A549 (cell line): ENCODE measurements around the gene CTDSPL. TPM values are rescaled to one million over a fixed set of nuclear protein-coding genes. Genes with fewer than 3 reads are reported as not detected.

Experiments
- ATAC-seq, 2 experiments: fragments of 200-7000 bp in 1 of 2; fragments of >200 bp in 1 of 2; cut with Nextera tagmentation in 1 of 2; cut with Tn5 transposase in 1 of 2; 3 replicates each; pipeline versions ENCODE4 v1.8.0 to v1.9.1; 2018 to 2020; ENCODE audit warnings: mild to moderate bottlenecking in 1 of 2, moderate library complexity in 1 of 2
- CTCF ChIA-PET: fragments of 300-600 bp; sonication (Branson Sonifier 250); formaldehyde crosslinking; extraction: SDS; loops from one replicate; lab custom pipeline; 2021; ENCODE audit warnings: antibody characterized with exemption, inconsistent platforms; lab: Yijun Ruan, JAX
- POLR2A ChIA-PET: fragments of 350-600 bp; formaldehyde crosslinking; extraction: SDS; loops from one replicate; lab custom pipeline; 2021; ENCODE audit warnings: antibody characterized with exemption, inconsistent platforms; lab: Yijun Ruan, JAX
- DNase-seq, 2 experiments: peaks; one replicate each; pipeline versions ENCODE4 v3.0.0 to v3.0.0-alpha.2; 2011 to 2016; ENCODE audit warnings: low read depth in 1 of 2, low spot score in 1 of 2
- FAIRE-seq: peaks from 2 replicates; lab custom pipeline; 2011; peaks lifted over from hg19 to GRCh38; lab: Jason Lieb, UNC
- H3K27ac ChIP-seq, 2 experiments: fragments of >200 bp; sonication (Bioruptor Twin); formaldehyde crosslinking; 3 replicates each; pipeline ENCODE4 v1.5.1; 2016 to 2017
- H3K4me1 ChIP-seq: fragments of >200 bp; sonication (Bioruptor Twin); formaldehyde crosslinking; 3 replicates; pipeline ENCODE4 v1.6.1; 2016
- H3K4me2 ChIP-seq: fragments of >200 bp; sonication (Bioruptor Twin); formaldehyde crosslinking; 3 replicates; pipeline ENCODE4 v1.6.1; 2016
- H3K4me3 ChIP-seq: fragments of >200 bp; sonication (Bioruptor Twin); formaldehyde crosslinking; 3 replicates; pipeline ENCODE4 v1.5.1; 2016
- H3K9me3 ChIP-seq: fragments of >200 bp; sonication (Bioruptor Twin); formaldehyde crosslinking; 3 replicates; pipeline ENCODE4 v1.6.1; 2016
- BHLHE40 ChIP-seq: IDR thresholded peaks from 2 replicates; pipeline ENCODE4 v1.6.1; 2012; ENCODE audit warnings: low read depth, low read length, inconsistent platforms
- CBX8 ChIP-seq: fragments of 200-600 bp; sonication (generic); IDR thresholded peaks from 2 replicates; pipeline ENCODE4 v1.6.1; 2016
- CHD4 ChIP-seq: fragments of 200-600 bp; sonication (generic); IDR thresholded peaks from 2 replicates; pipeline ENCODE4 v1.6.1; 2016; ENCODE audit warnings: antibody characterized with exemption, mild to moderate bottlenecking, borderline replicate concordance
- CTCF ChIP-seq: fragments of >200 bp; sonication (Bioruptor Twin); formaldehyde crosslinking; IDR thresholded peaks from 3 replicates; pipeline ENCODE4 v1.5.1; 2016
- EHF ChIP-seq: fragments of 250-450 bp; sonication (Bioruptor Pico); IDR thresholded peaks from 2 replicates; pipeline ENCODE4 v1.5.0; 2020; ENCODE audit warnings: mild to moderate bottlenecking
- ESRRA ChIP-seq: fragments of 150-350 bp; IDR thresholded peaks from 2 replicates; pipeline ENCODE4 v1.6.1; 2014; ENCODE audit warnings: mild to moderate bottlenecking, low read length, borderline replicate concordance
- FOSB ChIP-seq: fragments of 250-450 bp; sonication (Bioruptor Pico); IDR thresholded peaks from 2 replicates; pipeline ENCODE4 v1.5.0; 2020; ENCODE audit warnings: mild to moderate bottlenecking, moderate library complexity
- FOSL2 ChIP-seq, 2 experiments: fragments of 450-650 bp in 1 of 2; fragments of >200 bp in 1 of 2; sonication (Bioruptor Twin) in 1 of 2; formaldehyde crosslinking; IDR thresholded peaks; 2 replicates each; pipeline versions ENCODE4 v1.5.0 to v1.6.1; 2016 to 2020; ENCODE audit warnings: mild to moderate bottlenecking in 1 of 2, moderate library complexity in 1 of 2
- FOXS1 ChIP-seq: fragments of 250-450 bp; sonication (Bioruptor Pico); IDR thresholded peaks from 2 replicates; pipeline ENCODE4 v1.5.0; 2020; ENCODE audit warnings: mild to moderate bottlenecking, moderate library complexity
- GATA3 ChIP-seq: IDR thresholded peaks from 2 replicates; pipeline ENCODE4 v1.6.1; 2012; ENCODE audit warnings: borderline replicate concordance
- HES2 ChIP-seq: fragments of >200 bp; sonication (Bioruptor Twin); formaldehyde crosslinking; IDR thresholded peaks from 2 replicates; pipeline ENCODE4 v1.6.1; 2016
- HEYL ChIP-seq: fragments of 250-450 bp; sonication (Bioruptor Pico); IDR thresholded peaks from 2 replicates; pipeline ENCODE4 v1.8.0; 2021; ENCODE audit warnings: mild to moderate bottlenecking, moderate library complexity
- JUNB ChIP-seq: fragments of >200 bp; sonication (Bioruptor Twin); formaldehyde crosslinking; IDR thresholded peaks from 2 replicates; pipeline ENCODE4 v1.6.1; 2016
- MAFK ChIP-seq: fragments of 450-650 bp; IDR thresholded peaks from 2 replicates; pipeline ENCODE4 v1.6.1; 2014; ENCODE audit not compliant: partially characterized antibody
- MAX ChIP-seq: IDR thresholded peaks from 2 replicates; pipeline ENCODE4 v1.6.1; 2012
- NFE2L2 ChIP-seq: fragments of 150-350 bp; conservative IDR thresholded peaks from 2 replicates; pipeline ENCODE4 v1.6.1; 2014; ENCODE audit warnings: low read length
- NPAS2 ChIP-seq: fragments of 250-450 bp; sonication (Bioruptor Pico); IDR thresholded peaks from 2 replicates; pipeline ENCODE4 v1.8.0; 2022; ENCODE audit warnings: mild to moderate bottlenecking, moderate library complexity, borderline replicate concordance
- NR3C1 ChIP-seq: fragments of >200 bp; sonication (Bioruptor Twin); formaldehyde crosslinking; IDR thresholded peaks from 3 replicates; pipeline ENCODE4 v1.6.1; 2017
- PHF8 ChIP-seq: fragments of 200-600 bp; sonication (generic); IDR thresholded peaks from 2 replicates; pipeline ENCODE4 v1.6.1; 2016; ENCODE audit warnings: low read depth, mild to moderate bottlenecking, antibody characterized with exemption, moderate library complexity, borderline replicate concordance
- RAD21 ChIP-seq, 2 experiments: fragments of >200 bp in 1 of 2; sonication (Bioruptor Twin) in 1 of 2; formaldehyde crosslinking in 1 of 2; IDR thresholded peaks in 1 of 2; conservative IDR thresholded peaks in 1 of 2; 2 replicates in 1 of 2; 3 replicates in 1 of 2; pipeline ENCODE4 v1.6.1; 2012 to 2018; ENCODE audit warnings: inconsistent platforms in 1 of 2
- RFX5 ChIP-seq: fragments of 450-650 bp; IDR thresholded peaks from 2 replicates; pipeline ENCODE4 v1.7.1; 2014; ENCODE audit warnings: antibody characterized with exemption, mild to moderate bottlenecking, moderate library complexity
- RNF2 ChIP-seq: fragments of 200-600 bp; sonication (generic); IDR thresholded peaks from 2 replicates; pipeline ENCODE4 v1.6.1; 2016; ENCODE audit warnings: low read depth, mild to moderate bottlenecking, antibody characterized with exemption, moderate library complexity, borderline replicate concordance
- SMC3 ChIP-seq: fragments of >200 bp; sonication (Bioruptor Twin); formaldehyde crosslinking; IDR thresholded peaks from 3 replicates; pipeline ENCODE4 v1.6.1; 2018; ENCODE audit warnings: inconsistent platforms
- SREBF2 ChIP-seq: fragments of 450-650 bp; IDR thresholded peaks from 2 replicates; pipeline ENCODE4 v1.6.1; 2014; ENCODE audit warnings: mild to moderate bottlenecking, moderate library complexity
- TP53 ChIP-seq: fragments of 250-450 bp; sonication (Bioruptor Pico); IDR thresholded peaks from 2 replicates; pipeline ENCODE4 v1.5.0; 2021; ENCODE audit warnings: mild to moderate bottlenecking, moderate library complexity
- ZC3H11A ChIP-seq: fragments of 450-650 bp; IDR thresholded peaks from 2 replicates; pipeline ENCODE4 v1.6.1; 2014; ENCODE audit warnings: antibody characterized with exemption, mild to moderate bottlenecking
- ZFP36 ChIP-seq: fragments of 450-650 bp; IDR thresholded peaks from 2 replicates; pipeline ENCODE4 v1.6.1; 2014; ENCODE audit warnings: borderline replicate concordance; ENCODE audit not compliant: partially characterized antibody
- ZSCAN20 ChIP-seq: fragments of 250-450 bp; sonication (Bioruptor Pico); IDR thresholded peaks from 2 replicates; pipeline ENCODE4 v1.8.0; 2022; ENCODE audit warnings: mild to moderate bottlenecking, moderate library complexity
- WGBS: methylation state at CpG from one replicate; pipeline ENCODE4 v1.1.6; 2017; ENCODE audit errors: missing lambda C conversion rate; 5-methylcytosine and 5-hydroxymethylcytosine counted together
- polyA plus RNA-seq, 4 experiments: library from polyadenylated mRNA; depleted of rRNA in 3 of 4; stranded (reverse); fragments of >200 nt; fragmentation: RNase III in 1 of 4; extraction: RNeasy Plus Mini Kit Qiagen cat#74134 plus additional on column Dnase treatment in 1 of 4; gene quantifications; 2 replicates in 3 of 4; 3 replicates in 1 of 4; pipeline ENCODE4 v1.2.3, GENCODE V29; 2011 to 2017

Gene CTDSPL
- polyA plus RNA-seq, 2 of the 4 experiments (the other 2 are of a cell fraction): 9.9 to 35.1 TPM

- Histone ChIP-seq H3K27ac (no peak overlapping the region), H3K4me2 (no peak overlapping the region), H3K4me1 (peaks cover 12% of the 10 kb centered on the region)
- ATAC-seq: no peak
- POLR2A ChIA-PET: no interaction called here
- WGBS: 91% methylated on average over 5 of the region's 5 CpGs
- TF ChIP-seq ESRRA: no peak
- TF ChIP-seq RNF2: no peak
- no peak for TF ChIP-seq NPAS2 (CRISPR knock-in tag)
- TF ChIP-seq, all 56 proteins: peak for 0
- FAIRE-seq (no peak), DNase-seq (no peak)
- H3K9me3 ChIP-seq: no peaks in the 10 kb centered on the region
- no peak overlapping the region for H3K4me3 ChIP-seq
- CTCF ChIA-PET: interaction anchor here (0.6 to 1.7 kb wide), 3 partner anchors 35 to 654 kb away, joined by 3 to 6 read pairs (median 3); no protein-coding TSS in a partner anchor
Observed at GRCh38 chr3:37890522-37890921, 28.8 kb downstream of the CTDSPL start.

GRCh38 chr3:37891227-37891626, 29.5 kb downstream of the CTDSPL start:
- ChIA-PET POLR2A (no interaction called here), CTCF (interaction anchor here (1.0 to 2.6 kb wide), 3 partner anchors 10 to 76 kb away, joined by 3 to 10 read pairs (median 5); no protein-coding TSS in a partner anchor)
- TF ChIP-seq RAD21 (conservative IDR thresholded peaks at IDR 0.05 in 1 of 2, IDR thresholded peaks at IDR 0.05 in 1 of 2): no peak
- no peak for TF ChIP-seq HEYL (CRISPR knock-in tag)
- TF ChIP-seq ZFP36: no peak
- TF ChIP-seq MAX: no peak
- TF ChIP-seq CBX8: no peak
- no peak for TF ChIP-seq JUNB
- TF ChIP-seq CHD4: no peak
- TF ChIP-seq NR3C1: no peak
- no peak for TF ChIP-seq EHF (CRISPR knock-in tag)
- TF ChIP-seq GATA3: no peak
- no peak for TF ChIP-seq NPAS2 (CRISPR knock-in tag)
- TF ChIP-seq SREBF2: no peak
- H3K4me3 ChIP-seq: no peak overlapping the region
- ATAC-seq (no peak), DNase-seq (no peak), FAIRE-seq (no peak)
- 86% methylated on average over 3 of the region's 3 CpGs for WGBS
- no peak overlapping the region for H3K27ac ChIP-seq
- peaks cover 12% of the 10 kb centered on the region for H3K4me1 ChIP-seq
- H3K9me3 ChIP-seq: no peaks in the 10 kb centered on the region
- H3K4me2 ChIP-seq: no peak overlapping the region

- Histone ChIP-seq H3K9me3 (no peaks in the 10 kb centered on the region), H3K4me3 (no peak overlapping the region), H3K4me2 (peak overlapping the region; percentile 10), H3K4me1 (peaks cover 12% of the 10 kb centered on the region)
- FAIRE-seq (no peak), DNase-seq (no peak)
- 38% methylated on average over 3 of the region's 3 CpGs for WGBS
- POLR2A ChIA-PET: no interaction called here
- TF ChIP-seq ZC3H11A: no peak
- TF ChIP-seq MAFK: no peak
- no peak for TF ChIP-seq PHF8
- TF ChIP-seq CTCF: no peak
- TF ChIP-seq, all 56 proteins: peak for 0
- peak; percentile 42 to 50; a peak in 1 of 6 replicates for ATAC-seq
- CTCF ChIA-PET: interaction anchor here (0.9 to 2.6 kb wide), 3 partner anchors 8 to 37 kb away, joined by 5 to 10 read pairs (median 5); no protein-coding TSS in a partner anchor
- H3K27ac ChIP-seq: no peak overlapping the region
Observed at GRCh38 chr3:37892927-37893600, 31.4 kb downstream of the CTDSPL start.

GRCh38 chr3:37896827-37897226, 35.1 kb downstream of the CTDSPL start:
- ChIA-PET CTCF (interaction anchor here (0.8 to 1.7 kb wide), 4 partner anchors 9 to 78 kb away, joined by 3 to 9 read pairs (median 4); no protein-coding TSS in a partner anchor), POLR2A (no interaction called here)
- Histone ChIP-seq H3K4me3 (no peak overlapping the region), H3K27ac (no peak overlapping the region), H3K4me1 (peaks cover 12% of the 10 kb centered on the region), H3K9me3 (no peaks in the 10 kb centered on the region), H3K4me2 (no peak overlapping the region)
- ATAC-seq (no peak), DNase-seq (no peak), FAIRE-seq (no peak)
- no peak for TF ChIP-seq FOXS1
- no peak for TF ChIP-seq NPAS2 (CRISPR knock-in tag)
- TF ChIP-seq ZSCAN20 (CRISPR knock-in tag): no peak
- no peak for TF ChIP-seq SMC3
- TF ChIP-seq BHLHE40: no peak
- no peak for TF ChIP-seq RFX5
- TF ChIP-seq ESRRA: no peak
- no peak for TF ChIP-seq TP53 (CRISPR knock-in tag)
- no peak for TF ChIP-seq NFE2L2
- no peak for TF ChIP-seq HES2
- TF ChIP-seq ZFP36: no peak
- no peak for TF ChIP-seq CBX8
- no peak for TF ChIP-seq GATA3
- no peak for TF ChIP-seq FOSL2 (IDR thresholded peaks at IDR 0.05)
- TF ChIP-seq FOSL2 (CRISPR knock-in tag; IDR thresholded peaks at IDR 0.05): no peak
- no peak for TF ChIP-seq FOSB
- 59% methylated on average over 2 of the region's 2 CpGs for WGBS
